Measurements from ENCODE around the gene BMAL1.

GRCh38 chr11:13292970-13293369, 15.4 kb downstream of the BMAL1 start:
- TF ChIP-seq CTCF (conservative IDR thresholded peaks at IDR 0.05; ENCODE audit: low read depth, low read length) (no peak), EZH2 (IDR thresholded peaks at IDR 0.05; ENCODE audit: borderline replicate concordance, low read depth, low read length, poor library complexity, severe bottlenecking) (no peak)
